Testis (tissue), 2 donors: ENCODE results near the gene RFX2.

ENCODE experiments used
- POLR2A ChIP-seq: fragments of 450-650 bp; IDR thresholded peaks from one replicate; pipeline ENCODE4 v1.6.1; 2017; ENCODE audit warnings: antibody characterized with exemption, mild to moderate bottlenecking, moderate library complexity
- TF ChIP-seq, protein P1 (sequence below), 3 experiments: fragments of 450-650 bp in 2 of 3; fragments of 200-600 bp in 1 of 3; sonication (generic) in 1 of 3; IDR thresholded peaks; one replicate each; pipeline ENCODE4 v1.5.1; 2016 to 2019; ENCODE audit warnings: antibody characterized with exemption in 3 of 3, mild to moderate bottlenecking in 2 of 3, moderate library complexity in 1 of 3

DNA sequence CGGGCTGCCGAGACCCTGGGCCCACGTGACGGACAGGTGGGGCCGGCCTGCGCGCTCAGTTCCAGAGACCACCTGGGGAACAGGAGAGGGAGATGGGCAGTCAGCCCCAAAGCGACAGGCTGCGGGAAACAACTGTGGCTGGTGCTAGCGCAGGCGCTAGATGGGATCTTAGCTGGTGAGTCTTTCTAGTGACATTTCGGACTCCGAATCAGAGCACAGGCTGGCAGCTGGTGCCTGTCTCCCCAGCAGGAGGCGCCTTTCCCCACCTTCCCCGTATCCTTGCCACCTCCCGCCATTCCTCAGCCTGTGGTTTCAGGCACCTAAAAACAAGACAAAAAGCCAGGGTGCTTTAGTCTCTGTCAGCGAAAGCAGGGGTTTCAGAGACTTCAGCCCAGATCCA lies 112.9 kb downstream of the RFX2 start:
- TF ChIP-seq POLR2A: no peak
- TF ChIP-seq, protein P1, sequence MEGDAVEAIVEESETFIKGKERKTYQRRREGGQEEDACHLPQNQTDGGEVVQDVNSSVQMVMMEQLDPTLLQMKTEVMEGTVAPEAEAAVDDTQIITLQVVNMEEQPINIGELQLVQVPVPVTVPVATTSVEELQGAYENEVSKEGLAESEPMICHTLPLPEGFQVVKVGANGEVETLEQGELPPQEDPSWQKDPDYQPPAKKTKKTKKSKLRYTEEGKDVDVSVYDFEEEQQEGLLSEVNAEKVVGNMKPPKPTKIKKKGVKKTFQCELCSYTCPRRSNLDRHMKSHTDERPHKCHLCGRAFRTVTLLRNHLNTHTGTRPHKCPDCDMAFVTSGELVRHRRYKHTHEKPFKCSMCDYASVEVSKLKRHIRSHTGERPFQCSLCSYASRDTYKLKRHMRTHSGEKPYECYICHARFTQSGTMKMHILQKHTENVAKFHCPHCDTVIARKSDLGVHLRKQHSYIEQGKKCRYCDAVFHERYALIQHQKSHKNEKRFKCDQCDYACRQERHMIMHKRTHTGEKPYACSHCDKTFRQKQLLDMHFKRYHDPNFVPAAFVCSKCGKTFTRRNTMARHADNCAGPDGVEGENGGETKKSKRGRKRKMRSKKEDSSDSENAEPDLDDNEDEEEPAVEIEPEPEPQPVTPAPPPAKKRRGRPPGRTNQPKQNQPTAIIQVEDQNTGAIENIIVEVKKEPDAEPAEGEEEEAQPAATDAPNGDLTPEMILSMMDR (IDR thresholded peaks at IDR 0.05): no peak
